NOMO-1 treated with dmso at 0.1 percent for 144 hours (cell line): ENCODE measurements around the gene ATP8A1.

Source experiments
- DNase-seq: peaks from one replicate; lab custom pipeline; 2025; ENCODE audit not compliant: unreplicated experiment; lab: John Stamatoyannopoulos, UW

Gene ATP8A1

GRCh38 chr4:42417550-42417949 lies 239.4 kb downstream of the ATP8A1 start:
- no peak for DNase-seq

- DNase-seq: no peak
Observed at GRCh38 chr4:42416017-42416416, 240.9 kb downstream of the ATP8A1 start.

DNA sequence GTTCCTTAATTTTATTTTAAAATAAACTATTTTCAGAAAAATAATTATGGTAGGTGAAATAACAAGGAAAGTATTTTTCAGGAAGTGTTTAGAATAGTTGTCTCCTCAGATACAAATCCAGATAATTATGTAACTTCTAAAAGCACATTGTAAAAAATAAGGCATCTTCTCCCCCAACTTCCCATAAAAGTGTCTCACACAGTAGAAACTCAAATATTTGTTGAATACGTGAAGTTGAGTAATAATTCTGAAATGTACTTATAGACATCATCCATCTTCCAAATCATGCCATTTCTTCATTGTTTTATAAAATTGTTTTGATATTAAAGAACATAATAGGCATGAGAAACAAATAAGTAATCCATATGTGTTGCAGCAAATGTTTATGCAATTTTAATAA lies 241.6 kb downstream of the ATP8A1 start:
- DNase-seq: no peak

DNA sequence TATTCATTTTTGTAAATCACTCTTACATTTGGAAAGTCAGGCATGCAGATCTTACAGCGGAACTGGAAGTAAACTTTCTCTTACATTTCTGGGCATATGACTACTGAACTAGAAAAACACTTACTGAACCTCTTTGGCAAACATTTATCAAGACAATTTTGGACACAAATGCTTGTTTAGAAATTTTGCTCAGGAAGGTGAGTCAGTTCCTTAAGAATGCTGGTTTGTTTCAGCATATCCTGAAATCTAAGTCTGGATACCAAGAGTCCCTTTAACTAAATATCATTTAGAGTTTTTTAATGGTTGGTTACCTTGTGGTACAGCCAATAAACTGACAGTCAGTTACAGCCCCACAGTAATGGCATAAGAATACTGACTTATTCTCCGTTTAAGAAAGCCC lies 244.7 kb downstream of the ATP8A1 start:
- DNase-seq: no peak

- DNase-seq: no peak
Observed at GRCh38 chr4:42411803-42412202, 245.1 kb downstream of the ATP8A1 start.

GRCh38 chr4:42410446-42410845 lies 246.5 kb downstream of the ATP8A1 start:
- no peak for DNase-seq

GRCh38 chr4:42404001-42404400 lies 252.9 kb downstream of the ATP8A1 start:
- no peak for DNase-seq

DNA sequence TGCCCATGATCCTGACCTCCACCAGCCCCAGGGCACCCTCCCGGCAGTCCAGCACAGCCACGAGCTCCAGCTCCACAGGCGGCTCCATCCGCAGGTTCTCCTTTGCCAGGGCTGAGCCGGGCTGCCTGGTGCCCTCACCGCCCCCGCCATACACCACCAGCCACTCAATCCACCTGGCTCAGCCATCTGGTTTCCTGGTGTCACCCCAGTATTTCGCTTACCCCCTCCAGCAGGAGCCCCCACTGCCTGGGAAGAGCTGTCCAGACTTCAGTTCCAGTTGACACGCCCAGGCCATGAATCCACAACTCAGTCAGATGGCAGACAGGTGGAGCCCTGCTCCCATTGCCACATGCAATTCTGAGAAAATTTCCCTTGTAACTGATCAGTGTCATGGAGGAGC lies 255.7 kb downstream of the ATP8A1 start:
- no peak for DNase-seq

- DNase-seq: no peak
Observed at GRCh38 chr4:42399393-42399792, 257.5 kb downstream of the ATP8A1 start.

DNA sequence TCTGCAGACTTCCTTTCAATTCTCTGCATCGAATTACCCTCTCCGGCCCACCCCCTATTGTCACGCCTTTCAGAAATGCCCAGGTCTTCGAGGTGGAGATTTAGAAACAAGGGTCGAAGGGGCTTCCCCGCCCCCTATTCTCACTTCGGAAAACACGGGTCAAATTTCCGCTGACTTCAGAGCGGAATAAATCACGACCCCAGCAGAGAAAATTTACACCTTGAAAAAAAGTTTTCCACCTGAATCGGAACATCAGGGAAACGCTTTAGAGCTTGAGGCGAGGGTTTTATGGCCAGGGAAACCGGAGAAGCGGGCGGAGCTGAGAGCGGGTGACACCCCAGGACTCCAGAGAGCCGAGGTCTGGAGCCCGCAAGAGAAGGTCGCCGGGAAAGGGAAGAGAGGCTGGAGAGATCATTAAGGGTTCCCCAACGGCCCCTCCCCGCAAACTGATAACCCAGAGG lies 258.0 kb downstream of the ATP8A1 start:
- DNase-seq: no peak

- DNase-seq: no peak
Observed at GRCh38 chr4:42398171-42398870, 258.6 kb downstream of the ATP8A1 start.

GRCh38 chr4:42397635-42398170 lies 259.2 kb downstream of the ATP8A1 start:
- DNase-seq: no peak

DNA sequence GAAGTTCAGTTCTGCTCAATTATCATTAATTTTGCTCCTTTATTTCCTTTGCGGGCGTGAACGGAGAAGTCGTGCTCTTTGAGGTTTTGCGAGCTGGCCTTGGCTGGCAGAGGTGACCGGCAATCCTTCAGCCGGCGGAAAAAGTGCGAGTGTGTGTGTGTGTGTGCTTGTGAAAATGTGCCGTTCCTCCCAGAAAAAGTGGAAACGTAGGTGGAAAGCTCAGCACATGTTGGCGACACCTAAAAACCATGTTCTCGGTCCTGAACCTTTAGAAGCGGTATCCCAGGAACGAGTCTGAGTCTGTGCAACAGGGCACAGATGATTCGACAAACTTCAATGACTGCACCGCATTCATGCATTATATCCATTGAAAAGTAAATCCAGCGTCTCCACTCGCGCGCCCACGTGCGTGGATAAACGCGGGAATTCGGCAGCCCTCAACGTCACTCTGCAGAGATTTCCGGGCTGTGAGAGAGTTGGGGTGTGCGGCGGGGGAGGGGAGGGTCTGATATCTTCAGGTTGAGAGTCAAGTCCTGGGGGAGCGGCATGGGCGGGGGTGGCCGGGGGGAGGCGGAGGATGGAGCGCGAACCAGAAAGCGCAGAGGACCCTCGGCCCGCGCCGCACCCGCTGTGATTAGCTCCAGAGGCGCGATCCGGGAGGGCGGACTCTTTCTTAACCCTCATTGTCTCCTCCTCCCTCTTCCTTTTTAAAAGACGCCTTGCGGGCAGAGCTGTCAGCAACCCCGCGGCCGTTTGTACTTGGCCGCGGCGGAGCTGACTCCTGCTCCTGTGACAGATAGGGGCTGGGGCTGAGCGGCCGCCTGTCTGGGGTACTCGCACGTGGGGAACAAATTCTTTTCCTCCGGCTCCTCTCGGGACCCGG lies 259.9 kb downstream of the ATP8A1 start, which contains the start of gene SHISA3:
TSS of gene SHISA3 (plus strand) at position 737 of the 883 bp plus-strand sequence. CDS start 569 bp downstream, outside the sequence.
- peak; percentile 62 for DNase-seq

DNA sequence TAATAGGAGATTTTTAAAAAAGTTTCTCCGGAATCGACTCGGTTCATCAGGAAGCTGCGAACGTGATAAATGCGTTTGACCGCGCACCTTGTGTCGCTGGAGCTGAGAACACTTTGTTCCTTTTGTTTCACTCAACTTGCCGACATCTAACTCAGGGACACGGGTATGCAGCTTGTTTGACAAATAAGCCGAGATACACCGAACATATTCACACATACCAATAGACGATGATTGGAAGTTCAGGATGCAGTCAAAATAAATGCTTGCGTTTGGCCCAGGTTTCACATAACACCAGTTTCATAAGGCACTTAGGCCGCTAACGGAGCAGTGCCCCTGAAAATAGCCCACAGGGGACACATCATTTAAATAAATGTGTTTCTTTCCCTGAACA lies 260.5 kb downstream of the ATP8A1 start:
- no peak for DNase-seq

DNA sequence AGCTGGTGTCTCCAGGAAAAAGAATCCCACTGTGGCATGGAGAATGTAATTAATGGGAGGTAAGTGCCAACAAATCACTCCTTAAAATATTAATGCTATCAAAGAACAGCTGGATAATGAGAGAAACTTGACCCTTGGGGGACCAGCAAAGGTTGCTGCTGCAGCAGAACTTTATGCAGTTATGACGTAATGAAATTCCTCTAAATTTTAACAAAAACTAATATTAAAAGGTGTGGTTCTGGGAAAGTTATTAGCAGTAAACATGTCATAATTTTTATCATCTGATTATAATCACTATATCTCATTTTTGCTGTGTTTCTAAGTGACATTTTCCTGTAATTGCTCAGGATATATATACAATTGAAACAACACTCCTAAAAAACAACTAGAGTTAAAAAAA lies 261.3 kb downstream of the ATP8A1 start:
- no peak for DNase-seq

- no peak for DNase-seq
Observed at GRCh38 chr4:42392436-42392835, 264.5 kb downstream of the ATP8A1 start.

GRCh38 chr4:42391981-42392380 lies 264.9 kb downstream of the ATP8A1 start:
- DNase-seq: no peak

- no peak for DNase-seq
Observed at GRCh38 chr4:42391355-42391664, 265.6 kb downstream of the ATP8A1 start.

GRCh38 chr4:42390622-42391354 lies 266.1 kb downstream of the ATP8A1 start:
- no peak for DNase-seq

- no peak for DNase-seq
Observed at GRCh38 chr4:42385516-42385915, 271.4 kb downstream of the ATP8A1 start.

DNA sequence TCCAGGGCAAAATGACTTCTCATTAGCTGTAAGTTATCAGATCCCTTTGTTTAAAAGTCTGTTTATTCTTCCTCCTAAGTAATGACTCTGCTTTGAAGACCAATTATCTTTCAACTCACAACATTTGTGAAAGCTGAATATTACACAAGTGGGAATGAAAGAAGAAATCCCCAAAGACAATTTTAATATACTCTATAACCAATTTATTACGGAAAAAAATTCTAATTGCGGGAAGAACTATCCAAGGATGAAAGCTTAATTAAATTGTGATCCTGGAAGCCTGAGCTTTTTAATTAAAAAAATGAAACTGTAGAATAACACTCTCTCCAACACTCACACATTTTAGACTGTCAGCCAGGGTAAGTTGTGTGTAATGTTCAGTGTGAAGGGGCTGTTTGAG lies 275.2 kb downstream of the ATP8A1 start:
- DNase-seq: no peak
